Glutamatergic neuron (in vitro differentiated cells): Measurements from ENCODE around the gene PACRG. TPM values are rescaled to one million over a fixed set of nuclear protein-coding genes. Genes with fewer than 3 reads are reported as not detected.

Experiments used
- DNase-seq: peaks from one replicate; pipeline ENCODE4 v3.0.0; 2022
- H3K27ac Mint-ChIP-seq: one replicate; pipeline ENCODE4 v1.8.0; 2020; ENCODE audit warnings: mild to moderate bottlenecking, mixed read lengths, inconsistent platforms; ENCODE audit not compliant: unreplicated experiment
- H3K27me3 Mint-ChIP-seq: one replicate; pipeline ENCODE4 v1.8.0; 2020; ENCODE audit warnings: mild to moderate bottlenecking, moderate library complexity, mixed read lengths, inconsistent platforms; ENCODE audit not compliant: unreplicated experiment
- H3K36me3 Mint-ChIP-seq: one replicate; pipeline ENCODE4 v1.8.0; 2020; ENCODE audit warnings: mild to moderate bottlenecking, mixed read lengths, inconsistent platforms; ENCODE audit not compliant: unreplicated experiment
- H3K4me1 Mint-ChIP-seq: one replicate; pipeline ENCODE4 v1.8.0; 2020; ENCODE audit warnings: mild to moderate bottlenecking, low read depth, mixed read lengths, inconsistent platforms; ENCODE audit not compliant: unreplicated experiment
- H3K4me3 Mint-ChIP-seq: one replicate; pipeline ENCODE4 v1.8.0; 2020; ENCODE audit warnings: mild to moderate bottlenecking, mixed read lengths, inconsistent platforms; ENCODE audit not compliant: unreplicated experiment
- H3K9me3 Mint-ChIP-seq: one replicate; pipeline ENCODE4 v1.8.0; 2020; ENCODE audit warnings: mild to moderate bottlenecking, moderate library complexity, mixed read lengths, inconsistent platforms; ENCODE audit not compliant: unreplicated experiment
- total RNA-seq: library from RNA; stranded (reverse); fragmentation: NEBNext Ultra II Directional; extraction: Animal tissue kit (Norgen Biotek cat#: 25700); gene quantifications from one replicate; pipeline ENCODE4 v1.2.1, GENCODE V29; 2021; ENCODE audit not compliant: unreplicated experiment
- TF ChIP-seq, protein P1 (sequence below): fragments of 200-600 bp; sonication (generic); IDR thresholded peaks from one replicate; pipeline ENCODE4 v1.5.0; 2021; ENCODE audit not compliant: partially characterized antibody, unreplicated experiment

PACRG gene
- total RNA-seq, 1 donor from 2014 or later: not detected

DNA sequence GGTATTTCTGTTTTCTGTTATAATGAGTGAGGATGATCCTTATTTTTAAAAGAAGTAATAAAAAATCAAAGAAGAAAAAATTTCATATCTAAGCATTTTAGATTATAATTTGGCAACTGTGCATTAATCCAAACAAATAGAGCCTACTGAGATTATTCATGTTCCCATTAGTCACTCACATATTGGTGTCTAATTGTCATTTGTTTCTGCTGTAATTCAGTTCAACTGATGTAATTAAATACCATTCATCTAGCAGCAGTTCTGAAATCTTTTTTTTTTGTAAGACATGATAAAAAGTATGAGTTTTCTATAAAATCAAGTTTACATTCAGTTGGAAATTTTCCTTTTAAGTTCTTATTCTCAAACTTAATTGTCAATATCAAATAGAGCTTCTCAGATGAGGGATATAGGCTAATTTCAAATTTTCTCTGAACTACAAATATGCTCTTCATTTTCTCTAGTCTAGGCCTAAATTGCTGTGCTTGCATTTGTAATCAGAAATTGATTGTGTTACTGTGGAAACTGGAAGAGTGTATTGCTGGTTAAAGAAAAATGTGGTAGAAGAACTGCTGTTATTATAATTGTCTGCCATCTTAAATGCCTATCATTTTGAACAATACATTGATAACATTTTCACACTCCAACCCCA is 23.6 kb downstream of the PACRG start:
- H3K4me1 Mint-ChIP-seq: peaks cover 3% of the 10 kb centered on the region
- H3K27me3 Mint-ChIP-seq: peaks cover 3% of the 10 kb centered on the region
- H3K9me3 Mint-ChIP-seq: peaks cover 2% of the 10 kb centered on the region
- no peak overlapping the region for H3K27ac Mint-ChIP-seq
- no peak for DNase-seq
- TF ChIP-seq, protein P1, sequence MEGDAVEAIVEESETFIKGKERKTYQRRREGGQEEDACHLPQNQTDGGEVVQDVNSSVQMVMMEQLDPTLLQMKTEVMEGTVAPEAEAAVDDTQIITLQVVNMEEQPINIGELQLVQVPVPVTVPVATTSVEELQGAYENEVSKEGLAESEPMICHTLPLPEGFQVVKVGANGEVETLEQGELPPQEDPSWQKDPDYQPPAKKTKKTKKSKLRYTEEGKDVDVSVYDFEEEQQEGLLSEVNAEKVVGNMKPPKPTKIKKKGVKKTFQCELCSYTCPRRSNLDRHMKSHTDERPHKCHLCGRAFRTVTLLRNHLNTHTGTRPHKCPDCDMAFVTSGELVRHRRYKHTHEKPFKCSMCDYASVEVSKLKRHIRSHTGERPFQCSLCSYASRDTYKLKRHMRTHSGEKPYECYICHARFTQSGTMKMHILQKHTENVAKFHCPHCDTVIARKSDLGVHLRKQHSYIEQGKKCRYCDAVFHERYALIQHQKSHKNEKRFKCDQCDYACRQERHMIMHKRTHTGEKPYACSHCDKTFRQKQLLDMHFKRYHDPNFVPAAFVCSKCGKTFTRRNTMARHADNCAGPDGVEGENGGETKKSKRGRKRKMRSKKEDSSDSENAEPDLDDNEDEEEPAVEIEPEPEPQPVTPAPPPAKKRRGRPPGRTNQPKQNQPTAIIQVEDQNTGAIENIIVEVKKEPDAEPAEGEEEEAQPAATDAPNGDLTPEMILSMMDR: no peak
- no peak overlapping the region for H3K4me3 Mint-ChIP-seq
- no peaks in the 10 kb centered on the region for H3K36me3 Mint-ChIP-seq

DNA sequence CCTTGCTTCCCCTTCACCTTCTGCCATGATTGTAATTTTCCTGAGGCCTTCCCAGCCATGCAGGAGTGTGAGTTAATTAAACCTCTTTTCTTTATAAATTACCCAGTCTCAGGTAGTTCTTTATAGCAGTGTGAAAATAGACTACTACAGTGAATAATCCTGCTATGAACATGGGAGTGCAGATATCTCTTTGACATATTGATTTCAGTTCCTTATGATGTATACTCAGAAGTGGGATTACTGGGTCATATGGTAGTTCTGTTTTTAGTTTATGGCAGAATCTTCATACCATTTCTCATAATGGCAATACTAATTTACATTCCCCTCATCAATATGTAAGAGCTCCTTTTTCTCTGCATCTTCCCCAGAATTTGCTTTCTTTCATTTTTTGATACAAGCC is 26.0 kb downstream of the PACRG start:
- TF ChIP-seq, protein P1: no peak

DNA sequence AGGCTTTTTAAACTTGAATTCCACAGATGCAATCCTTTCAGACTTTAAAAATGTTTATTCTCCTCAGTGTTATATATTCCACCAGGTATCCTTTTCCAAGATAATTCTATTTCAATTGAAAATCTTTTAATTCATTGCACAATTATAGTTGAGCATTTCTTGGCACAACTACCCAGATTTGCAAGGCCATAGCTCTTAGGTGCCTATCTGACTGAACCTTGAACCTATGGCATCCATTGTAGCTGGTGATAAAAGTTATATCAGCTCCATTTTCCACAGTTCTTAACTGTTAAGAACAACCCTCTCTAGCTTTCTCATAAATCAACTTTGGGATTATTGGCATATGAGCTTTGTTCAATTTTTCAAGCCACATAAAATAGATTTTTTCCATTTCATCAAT is 42.4 kb downstream of the PACRG start:
- Mint-ChIP-seq H3K36me3 (no peaks in the 10 kb centered on the region), H3K27me3 (peaks cover 3% of the 10 kb centered on the region), H3K4me3 (no peak overlapping the region), H3K4me1 (peaks cover 14% of the 10 kb centered on the region), H3K27ac (no peak overlapping the region), H3K9me3 (peaks cover 5% of the 10 kb centered on the region)
- TF ChIP-seq, protein P1: no peak
- no peak for DNase-seq

More for the DNA sequence above, 26.0 kb downstream of the PACRG start:
- DNase-seq: no peak
- no peak overlapping the region for H3K27ac Mint-ChIP-seq
- peaks cover 3% of the 10 kb centered on the region for H3K27me3 Mint-ChIP-seq
- H3K9me3 Mint-ChIP-seq: peaks cover 2% of the 10 kb centered on the region
- H3K4me1 Mint-ChIP-seq: no peaks in the 10 kb centered on the region
- H3K4me3 Mint-ChIP-seq: no peak overlapping the region
- no peaks in the 10 kb centered on the region for H3K36me3 Mint-ChIP-seq

DNA sequence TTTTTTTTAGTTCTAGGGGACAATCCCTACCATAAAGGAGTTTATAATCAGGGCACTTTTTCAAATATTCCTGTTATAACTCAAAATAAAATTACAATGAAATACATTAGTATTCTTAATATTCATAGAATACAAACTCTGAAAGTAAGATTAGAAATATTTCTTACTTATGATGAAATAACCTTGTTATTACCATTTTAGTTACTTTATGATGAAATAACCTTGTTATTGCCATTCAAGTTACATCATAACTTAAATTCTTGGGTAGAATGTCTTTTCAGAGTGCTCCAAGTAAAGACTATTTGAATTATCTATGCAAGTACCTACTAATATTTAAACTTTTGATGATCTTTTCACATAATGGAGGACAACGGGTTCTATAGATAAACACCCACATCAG is 43.2 kb downstream of the PACRG start:
- Mint-ChIP-seq H3K27ac (no peak overlapping the region), H3K4me3 (no peak overlapping the region), H3K36me3 (no peaks in the 10 kb centered on the region), H3K9me3 (peaks cover 5% of the 10 kb centered on the region), H3K4me1 (peaks cover 14% of the 10 kb centered on the region), H3K27me3 (peaks cover 3% of the 10 kb centered on the region)
- TF ChIP-seq, protein P1: no peak
- DNase-seq: no peak

DNA sequence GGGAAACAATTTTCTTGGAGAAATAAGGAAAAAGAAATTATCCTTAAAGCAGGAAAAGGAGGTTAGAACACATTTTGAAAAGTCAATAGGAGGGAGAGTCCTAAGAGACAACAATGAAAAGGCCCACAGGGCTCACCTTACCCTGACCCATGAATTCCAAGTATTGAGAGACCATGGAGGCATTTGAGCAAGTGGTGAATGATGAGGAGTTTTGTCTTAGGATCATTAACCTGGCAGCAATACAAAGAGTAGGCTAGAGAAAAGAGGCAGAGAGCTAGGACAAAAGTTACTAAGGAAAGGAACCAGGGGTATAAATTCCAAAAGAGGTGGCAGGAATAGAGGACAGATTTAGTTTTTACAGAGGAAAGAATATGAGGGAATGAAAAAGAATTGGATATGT is 44.7 kb downstream of the PACRG start:
- no peak for DNase-seq
- H3K36me3 Mint-ChIP-seq: no peaks in the 10 kb centered on the region
- H3K4me3 Mint-ChIP-seq: no peak overlapping the region
- H3K4me1 Mint-ChIP-seq: peaks cover 17% of the 10 kb centered on the region
- peaks cover 3% of the 10 kb centered on the region for H3K27me3 Mint-ChIP-seq
- H3K27ac Mint-ChIP-seq: no peak overlapping the region
- H3K9me3 Mint-ChIP-seq: peaks cover 5% of the 10 kb centered on the region
- TF ChIP-seq, protein P1: no peak
